Fibroblast of skin of scalp (primary cell): ENCODE results near the gene FSIP1.

Source experiments
- DNase-seq: peaks from one replicate; pipeline ENCODE4 v3.0.0-alpha.2; 2013

Gene FSIP1

GRCh38 chr15:39593071-39593655, 189.5 kb downstream of the FSIP1 start:
- DNase-seq = peak; percentile 43

DNA sequence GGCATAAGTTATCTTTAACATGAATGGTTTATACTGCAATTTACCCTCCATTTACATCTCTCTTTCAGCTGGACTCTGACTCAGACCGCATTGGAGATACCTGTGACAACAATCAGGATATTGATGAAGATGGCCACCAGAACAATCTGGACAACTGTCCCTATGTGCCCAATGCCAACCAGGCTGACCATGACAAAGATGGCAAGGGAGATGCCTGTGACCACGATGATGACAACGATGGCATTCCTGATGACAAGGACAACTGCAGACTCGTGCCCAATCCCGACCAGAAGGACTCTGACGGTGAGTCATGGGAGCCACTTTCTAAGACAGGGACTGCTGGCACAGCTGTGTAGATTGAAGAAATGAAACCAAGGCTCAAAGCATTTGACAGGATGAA, 190.1 kb downstream of the FSIP1 start:
- peak; percentile 77 for DNase-seq

DNA sequence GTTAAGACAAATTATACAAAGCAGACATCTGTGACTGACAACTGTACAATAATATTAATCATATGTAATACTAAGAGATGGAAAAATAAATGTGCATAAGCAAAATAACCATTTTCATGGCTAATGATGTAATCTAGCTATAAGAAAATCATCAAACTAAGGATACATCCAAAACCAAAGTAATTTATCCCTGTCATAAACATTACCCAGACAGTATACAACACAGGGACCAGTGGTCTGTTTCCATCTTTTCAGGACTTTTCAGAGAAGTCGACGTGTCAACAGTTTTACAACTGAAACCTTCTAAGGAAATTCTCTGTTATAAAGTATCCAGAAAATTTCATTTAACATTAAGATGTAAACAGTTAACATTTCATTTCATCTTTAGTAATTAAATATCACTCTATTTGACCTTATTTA, 190.7 kb downstream of the FSIP1 start:
- DNase-seq = peak; percentile 47

- DNase-seq = peak; percentile 48
These were observed 191.3 kb downstream of the FSIP1 start for GRCh38 chr15:39591141-39591895.

DNA sequence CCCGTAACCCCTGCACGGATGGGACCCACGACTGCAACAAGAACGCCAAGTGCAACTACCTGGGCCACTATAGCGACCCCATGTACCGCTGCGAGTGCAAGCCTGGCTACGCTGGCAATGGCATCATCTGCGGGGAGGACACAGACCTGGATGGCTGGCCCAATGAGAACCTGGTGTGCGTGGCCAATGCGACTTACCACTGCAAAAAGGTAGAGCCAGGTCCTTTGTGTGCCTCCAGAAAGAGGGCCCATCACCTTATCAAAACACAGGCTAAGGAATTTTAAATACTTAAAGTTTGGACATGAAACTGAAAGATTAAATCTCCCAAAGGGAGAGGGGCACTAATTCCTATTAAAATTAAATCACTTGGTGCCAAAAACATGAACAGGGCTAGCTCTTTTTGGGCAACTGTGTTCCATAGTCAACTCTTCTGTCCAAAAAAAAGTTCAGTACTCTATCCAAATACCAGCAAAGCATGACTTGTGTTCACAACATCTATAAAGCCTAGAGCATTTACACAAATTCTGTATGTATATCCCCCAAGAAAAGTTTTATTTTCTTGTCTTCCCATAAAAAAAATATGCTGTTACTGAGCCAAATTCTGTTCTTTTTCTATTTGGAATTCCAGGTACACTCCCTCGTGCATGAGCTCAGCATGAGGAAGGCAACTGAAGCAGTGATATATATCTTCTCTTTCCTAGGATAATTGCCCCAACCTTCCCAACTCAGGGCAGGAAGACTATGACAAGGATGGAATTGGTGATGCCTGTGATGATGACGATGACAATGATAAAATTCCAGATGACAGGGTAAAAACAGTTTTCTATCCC, 192.6 kb downstream of the FSIP1 start:
- DNase-seq = peak; percentile 49

GRCh38 chr15:39589193-39589814, 193.3 kb downstream of the FSIP1 start:
- DNase-seq = no peak

- DNase-seq = peak; percentile 65
These were observed 194.0 kb downstream of the FSIP1 start for GRCh38 chr15:39588531-39589192.

GRCh38 chr15:39587731-39588530, 194.7 kb downstream of the FSIP1 start:
- DNase-seq = peak; percentile 66

GRCh38 chr15:39587096-39587721, 195.4 kb downstream of the FSIP1 start:
- DNase-seq = peak; percentile 67

DNA sequence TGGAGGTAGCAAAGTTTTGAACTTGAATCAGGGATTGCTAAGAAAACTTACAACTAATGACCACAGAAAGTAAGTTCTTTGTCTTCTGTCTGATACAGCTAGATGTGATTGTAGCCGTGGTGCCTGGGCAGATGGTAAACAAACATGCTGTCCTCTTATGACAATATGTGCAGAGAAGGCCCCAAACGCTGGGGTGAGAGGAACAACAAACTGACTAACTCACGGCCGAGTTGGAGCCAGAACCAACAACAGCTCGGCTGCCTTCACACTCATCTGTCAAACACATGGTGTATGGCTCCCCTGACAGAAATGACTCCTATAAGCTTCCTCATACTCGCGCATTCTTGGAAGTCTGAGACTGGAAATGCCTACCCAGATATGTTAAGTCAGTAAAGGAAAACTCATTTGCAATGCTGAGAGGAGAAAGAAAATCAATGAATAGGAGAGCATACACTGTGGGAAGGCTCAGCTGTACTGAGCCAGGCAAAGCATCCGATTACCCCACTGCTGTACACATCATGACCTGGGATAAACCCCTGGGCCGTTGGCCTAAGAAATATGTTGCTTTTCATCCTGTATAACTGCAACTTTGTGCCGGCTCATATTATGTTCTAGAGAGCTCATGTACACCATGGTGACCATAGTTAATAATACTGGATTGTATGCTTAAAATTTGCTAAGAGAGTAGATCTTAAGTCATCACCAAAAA, 196.1 kb downstream of the FSIP1 start:
- DNase-seq = peak; percentile 77

DNA sequence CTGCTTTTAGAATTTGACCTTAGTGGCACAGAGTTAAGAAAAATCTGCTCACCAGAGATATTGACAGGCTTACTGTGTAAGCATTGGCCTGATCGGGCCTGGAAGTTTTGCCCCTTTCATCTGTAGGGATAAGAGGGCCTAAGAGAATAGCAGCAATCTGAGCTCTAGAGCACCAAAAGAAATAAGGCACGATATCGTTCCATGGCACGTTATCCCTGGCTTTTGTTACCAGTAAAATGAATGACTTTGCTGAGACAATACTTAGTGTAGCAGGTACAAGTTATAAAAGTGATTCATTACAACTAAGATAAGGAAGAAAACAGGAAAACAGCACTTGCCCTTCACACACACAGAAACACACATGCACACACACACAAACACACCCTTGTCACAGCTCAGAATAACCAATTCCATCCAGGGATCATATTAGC, 196.8 kb downstream of the FSIP1 start:
- peak; percentile 34 for DNase-seq

DNA sequence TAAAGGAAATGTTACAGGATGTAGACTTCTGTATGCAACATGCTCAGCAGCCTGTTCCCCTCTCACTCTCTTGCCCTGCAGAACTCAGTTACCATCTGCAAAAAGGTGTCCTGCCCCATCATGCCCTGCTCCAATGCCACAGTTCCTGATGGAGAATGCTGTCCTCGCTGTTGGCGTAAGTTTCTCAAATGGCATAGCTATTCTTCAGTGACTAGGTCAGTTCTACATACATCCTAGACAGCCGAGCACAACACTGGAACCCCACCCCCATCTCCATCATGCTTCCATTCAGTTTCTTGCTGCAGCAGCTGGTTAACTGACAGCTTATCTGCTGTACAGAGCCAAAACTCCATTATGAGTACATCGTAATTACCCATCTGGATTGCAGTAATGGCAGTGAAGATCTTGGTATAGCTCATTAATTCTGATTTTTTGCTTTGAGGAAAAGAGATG, 197.2 kb downstream of the FSIP1 start:
- peak; percentile 51 for DNase-seq

DNA sequence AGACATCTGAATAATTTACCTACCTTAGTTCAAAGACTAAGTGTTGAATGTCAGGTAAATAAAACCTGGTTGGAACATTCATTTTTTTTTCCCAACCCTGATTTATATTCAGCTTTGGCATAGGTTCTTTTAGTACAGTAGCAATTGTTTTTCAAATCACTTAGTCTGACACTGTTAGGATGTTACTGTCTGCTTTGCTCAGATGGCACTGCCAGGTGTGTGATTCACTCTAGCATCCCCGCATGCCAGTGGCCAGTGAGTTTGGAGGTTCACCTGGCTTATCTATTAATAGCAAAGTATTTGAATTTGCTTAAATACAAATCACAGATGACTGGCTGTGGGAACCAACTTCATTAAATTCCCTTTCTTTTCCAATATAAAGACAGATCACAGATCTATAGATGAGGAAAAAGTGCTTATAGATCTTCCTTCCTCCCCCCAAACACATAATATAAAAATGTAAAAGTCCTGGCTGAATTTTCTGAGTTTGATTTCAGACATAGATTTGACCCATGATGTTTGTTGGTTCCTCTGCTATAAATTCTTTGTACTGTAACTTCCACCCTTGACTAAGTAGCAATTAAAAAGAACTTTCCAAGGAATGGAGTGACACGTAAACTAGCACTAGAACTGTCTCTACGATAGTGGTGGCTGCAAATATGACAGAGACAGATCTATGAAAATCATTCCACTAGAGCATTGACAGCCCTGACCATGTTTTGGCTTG, 197.8 kb downstream of the FSIP1 start:
- DNase-seq = peak; percentile 12

GRCh38 chr15:39584266-39584659, 198.4 kb downstream of the FSIP1 start:
- DNase-seq = no peak

GRCh38 chr15:39583596-39584265, 198.9 kb downstream of the FSIP1 start:
- peak; percentile 71 for DNase-seq

- peak; percentile 24 for DNase-seq
These were observed 199.6 kb downstream of the FSIP1 start for GRCh38 chr15:39582977-39583595.

- peak; percentile 68 for DNase-seq
These were observed 200.2 kb downstream of the FSIP1 start for GRCh38 chr15:39582286-39582976.
